CD14-positive monocyte (primary cell): ENCODE measurements around the gene CDIPT. TPM values are rescaled to one million over a fixed set of nuclear protein-coding genes. Genes with fewer than 3 reads are reported as not detected.

Experiments
- DNase-seq, 3 donors: peaks; one replicate each; pipeline ENCODE4 v3.0.0-alpha.2; 2011 to 2022
- H2AFZ ChIP-seq: 2 replicates; pipeline ENCODE4 v1.6.0; 2012; ENCODE audit warnings: mild to moderate bottlenecking, low read depth, low read length, inconsistent platforms; ENCODE audit not compliant: insufficient read depth, poor library complexity, severe bottlenecking
- H3K27ac ChIP-seq, 2 donors: 1 replicate in 1 of 2; 2 replicates in 1 of 2; pipeline ENCODE4 v1.5.1; 2012 to 2013; ENCODE audit warnings: low read length in 2 of 2, control low read depth in 1 of 2, inconsistent platforms in 1 of 2, low read depth in 1 of 2, mild to moderate bottlenecking in 1 of 2
- H3K27me3 ChIP-seq, 2 donors: one replicate each; pipeline versions ENCODE4 v1.6.0 to v1.6.1; 2011 to 2013; ENCODE audit warnings: low read length in 2 of 2; ENCODE audit not compliant: control insufficient read depth in 2 of 2, insufficient read depth in 2 of 2
- H3K36me3 ChIP-seq, 2 donors: replicated peaks in 1 of 2; 1 replicate in 1 of 2; 2 replicates in 1 of 2; pipeline versions ENCODE4 v1.5.1 to v1.6.1; 2012 to 2013; ENCODE audit warnings: low read length in 2 of 2, control low read depth in 1 of 2, inconsistent platforms in 1 of 2, mild to moderate bottlenecking in 1 of 2; ENCODE audit not compliant: insufficient read depth in 2 of 2, control insufficient read depth in 1 of 2
- H3K4me1 ChIP-seq, 2 donors: 1 replicate in 1 of 2; 2 replicates in 1 of 2; pipeline versions ENCODE4 v1.5.1 to v1.6.1; 2012 to 2013; ENCODE audit warnings: low read length in 2 of 2, control low read depth in 1 of 2, inconsistent platforms in 1 of 2, mild to moderate bottlenecking in 1 of 2, moderate library complexity in 1 of 2; ENCODE audit not compliant: insufficient read depth in 2 of 2, control insufficient read depth in 1 of 2
- H3K4me2 ChIP-seq: replicated peaks from 2 replicates; pipeline ENCODE3; 2012; ENCODE audit warnings: low read length, moderate library complexity, mild to moderate bottlenecking; ENCODE audit not compliant: poor library complexity, severe bottlenecking; ENCODE audit errors: extremely low read depth
- H3K4me3 ChIP-seq, 3 experiments: fragments of 200-600 bp in 1 of 3; sonication (generic) in 1 of 3; replicated peaks in 1 of 3; 1 replicate in 2 of 3; 2 replicates in 1 of 3; pipeline ENCODE4 v1.5.1; 2011 to 2013; ENCODE audit warnings: low read length in 3 of 3, mild to moderate bottlenecking in 3 of 3, control low read depth in 2 of 3, low read depth in 2 of 3, inconsistent platforms in 1 of 3, moderate library complexity in 1 of 3
- H3K79me2 ChIP-seq: 2 replicates; pipeline ENCODE4 v1.6.0; 2012; ENCODE audit warnings: mild to moderate bottlenecking, control low read depth, inconsistent platforms, low read length, moderate library complexity; ENCODE audit not compliant: insufficient read depth
- H3K9ac ChIP-seq: 2 replicates; pipeline ENCODE4 v1.6.0; 2017; ENCODE audit warnings: low read length, mild to moderate bottlenecking; ENCODE audit not compliant: insufficient read depth, poor library complexity, severe bottlenecking
- H3K9me3 ChIP-seq, 2 donors: replicated peaks in 1 of 2; 1 replicate in 1 of 2; 2 replicates in 1 of 2; pipeline versions ENCODE4 v1.5.1 to v1.6.1; 2012 to 2013; ENCODE audit warnings: low read length in 2 of 2, control low read depth in 1 of 2; ENCODE audit not compliant: control insufficient read depth in 1 of 2, insufficient read depth in 1 of 2
- H4K20me1 ChIP-seq: 2 replicates; pipeline ENCODE4 v1.6.0; 2012; ENCODE audit warnings: mild to moderate bottlenecking, low read length, control low read depth, moderate library complexity; ENCODE audit not compliant: insufficient read depth
- H3K27ac Mint-ChIP-seq, 7 donors: one replicate each; pipeline ENCODE4 v1.8.0; 2020; ENCODE audit warnings: mild to moderate bottlenecking in 7 of 7, mixed read lengths in 7 of 7, moderate library complexity in 6 of 7, inconsistent platforms in 2 of 7
- H3K27me3 Mint-ChIP-seq, 3 donors: one replicate each; pipeline ENCODE4 v1.8.0; 2021 to 2022; ENCODE audit warnings: low read depth in 3 of 3, mild to moderate bottlenecking in 3 of 3, mixed read lengths in 3 of 3, moderate library complexity in 3 of 3, inconsistent platforms in 1 of 3
- H3K36me3 Mint-ChIP-seq, 2 donors: one replicate each; pipeline ENCODE4 v1.8.0; 2020; ENCODE audit warnings: mixed read lengths in 2 of 2, inconsistent platforms in 1 of 2, mild to moderate bottlenecking in 1 of 2
- H3K4me1 Mint-ChIP-seq: one replicate; pipeline ENCODE4 v1.8.0; 2020; ENCODE audit warnings: mild to moderate bottlenecking, mixed read lengths
- H3K4me3 Mint-ChIP-seq, 2 donors: one replicate each; pipeline ENCODE4 v1.8.0; 2020; ENCODE audit warnings: mild to moderate bottlenecking in 2 of 2, mixed read lengths in 2 of 2, moderate library complexity in 1 of 2
- H3K9me3 Mint-ChIP-seq, 7 donors: one replicate each; pipeline ENCODE4 v1.8.0; 2020 to 2022; ENCODE audit warnings: mixed read lengths in 7 of 7, mild to moderate bottlenecking in 6 of 7, moderate library complexity in 6 of 7, inconsistent platforms in 2 of 7
- WGBS: methylation state at CpG from one replicate; pipeline ENCODE4 v1.1.5; 2013; ENCODE audit warnings: missing lambda C conversion rate; ENCODE audit not compliant: insufficient coverage; 5-methylcytosine and 5-hydroxymethylcytosine counted together
- intact Hi-C, 2 donors: fragments of 100-400 bp; cut with micrococcal nuclease; formaldehyde crosslinking; loops; one replicate each; pipeline versions ENCODE4 v1.15.0 to v1.15.1; 2023
- polyA plus RNA-seq, 3 donors: library from polyadenylated mRNA; depleted of rRNA in 1 of 3; unstranded in 2 of 3; stranded (reverse) in 1 of 3; fragments of 300-500 nt in 2 of 3; fragments of >200 nt in 1 of 3; fragmentation: Illumina TruSeq in 2 of 3; gene quantifications; 1 replicate in 2 of 3; 2 replicates in 1 of 3; pipeline ENCODE4 v1.2.3, GENCODE V29; 2012 to 2021
- TF ChIP-seq, protein P1 (sequence below): fragments of 200-600 bp; IDR thresholded peaks from one replicate; pipeline ENCODE4 v1.8.0; 2022; ENCODE audit warnings: antibody characterized with exemption, mild to moderate bottlenecking

Gene CDIPT
- polyA plus RNA-seq, 3 donors: 67.2 to 98.8 (median 93.5) TPM

- peak overlapping the region in 1 of 7 donors; percentile 40 for H3K27ac Mint-ChIP-seq
- no peak for DNase-seq
These were observed 8.4 kb downstream of the CDIPT start for GRCh38 chr16:29854520-29855100.

GRCh38 chr16:29852654-29853053 lies 10.4 kb downstream of the CDIPT start:
- Mint-ChIP-seq H3K4me1 (no peaks in the 10 kb centered on the region), H3K27ac (no peak overlapping the region), H3K36me3 (peaks cover 18 to 30% of the 10 kb centered on the region in 2 donors), H3K4me3 (no peak overlapping the region), H3K9me3 (peaks cover 0 to 2% (median 0%) of the 10 kb centered on the region in 7 donors), H3K27me3 (peaks cover 0 to 5% (median 2%) of the 10 kb centered on the region in 3 donors)
- no peak overlapping the region for H3K27ac ChIP-seq
- no peak overlapping the region for H2AFZ ChIP-seq
- no peaks in the 10 kb centered on the region for H3K79me2 ChIP-seq
- no peak overlapping the region for H3K9ac ChIP-seq
- H3K4me1 ChIP-seq: no peaks in the 10 kb centered on the region
- H3K27me3 ChIP-seq: no peaks in the 10 kb centered on the region
- no peak overlapping the region for H3K4me3 ChIP-seq
- no CpG with 5 or more reads among the region's 7 CpGs for WGBS
- H3K4me2 ChIP-seq: no peak overlapping the region
- peaks cover 16% of the 10 kb centered on the region for H4K20me1 ChIP-seq
- peaks cover 3 to 15% of the 10 kb centered on the region in 2 donors for H3K36me3 ChIP-seq
- intact Hi-C loops: no loop called here
- TF ChIP-seq, protein P1, sequence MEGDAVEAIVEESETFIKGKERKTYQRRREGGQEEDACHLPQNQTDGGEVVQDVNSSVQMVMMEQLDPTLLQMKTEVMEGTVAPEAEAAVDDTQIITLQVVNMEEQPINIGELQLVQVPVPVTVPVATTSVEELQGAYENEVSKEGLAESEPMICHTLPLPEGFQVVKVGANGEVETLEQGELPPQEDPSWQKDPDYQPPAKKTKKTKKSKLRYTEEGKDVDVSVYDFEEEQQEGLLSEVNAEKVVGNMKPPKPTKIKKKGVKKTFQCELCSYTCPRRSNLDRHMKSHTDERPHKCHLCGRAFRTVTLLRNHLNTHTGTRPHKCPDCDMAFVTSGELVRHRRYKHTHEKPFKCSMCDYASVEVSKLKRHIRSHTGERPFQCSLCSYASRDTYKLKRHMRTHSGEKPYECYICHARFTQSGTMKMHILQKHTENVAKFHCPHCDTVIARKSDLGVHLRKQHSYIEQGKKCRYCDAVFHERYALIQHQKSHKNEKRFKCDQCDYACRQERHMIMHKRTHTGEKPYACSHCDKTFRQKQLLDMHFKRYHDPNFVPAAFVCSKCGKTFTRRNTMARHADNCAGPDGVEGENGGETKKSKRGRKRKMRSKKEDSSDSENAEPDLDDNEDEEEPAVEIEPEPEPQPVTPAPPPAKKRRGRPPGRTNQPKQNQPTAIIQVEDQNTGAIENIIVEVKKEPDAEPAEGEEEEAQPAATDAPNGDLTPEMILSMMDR: no peak
- no peaks in the 10 kb centered on the region for H3K9me3 ChIP-seq
- no peak for DNase-seq

More at GRCh38 chr16:29854520-29855100, 8.4 kb downstream of the CDIPT start:
- Mint-ChIP-seq H3K9me3 (no peaks in the 10 kb centered on the region), H3K36me3 (peaks cover 21 to 32% of the 10 kb centered on the region in 2 donors), H3K4me1 (no peaks in the 10 kb centered on the region), H3K4me3 (no peak overlapping the region), H3K27me3 (peaks cover 0 to 4% (median 2%) of the 10 kb centered on the region in 3 donors)
- no peak overlapping the region for H3K4me2 ChIP-seq
- H3K9ac ChIP-seq: no peak overlapping the region
- no peaks in the 10 kb centered on the region for H3K79me2 ChIP-seq
- no peaks in the 10 kb centered on the region for H3K9me3 ChIP-seq
- peaks cover 12% of the 10 kb centered on the region for H4K20me1 ChIP-seq
- H2AFZ ChIP-seq: no peak overlapping the region
- no peaks in the 10 kb centered on the region for H3K27me3 ChIP-seq
- no peak overlapping the region for H3K4me3 ChIP-seq
- H3K27ac ChIP-seq: no peak overlapping the region
- peaks cover 13 to 17% of the 10 kb centered on the region in 2 donors for H3K36me3 ChIP-seq
- H3K4me1 ChIP-seq: no peaks in the 10 kb centered on the region
- intact Hi-C loops: no loop called here
- WGBS: 100% methylated on average over 2 of the region's 5 CpGs
- TF ChIP-seq, protein P1: no peak
